Adrenal gland (tissue), 12 donors: ENCODE data around the gene BCL2A1. TPM values are rescaled to one million over a fixed set of nuclear protein-coding genes. Genes with fewer than 3 reads are reported as not detected.

ENCODE experiments used
- DNase-seq, 7 donors: peaks; one replicate each; pipeline ENCODE4 v3.0.0-alpha.2; 2019 to 2020
- H3K27ac ChIP-seq, 5 donors: fragments of 200-600 bp; sonication (generic) in 4 of 5; 1 replicate in 3 of 5; 2 replicates in 2 of 5; pipeline versions ENCODE4 v1.5.1 to v1.8.0; 2016 to 2020; ENCODE audit warnings: mild to moderate bottlenecking in 1 of 5
- H3K27me3 ChIP-seq: fragments of 200-600 bp; 2 replicates; pipeline ENCODE4 v1.8.0; 2021
- H3K36me3 ChIP-seq, 2 donors: fragments of 200-600 bp; replicated peaks in 1 of 2; 1 replicate in 1 of 2; 2 replicates in 1 of 2; pipeline versions ENCODE4 v1.5.1 to v1.8.0; 2018 to 2022
- H3K4me1 ChIP-seq, 2 donors: fragments of 200-600 bp; replicated peaks in 1 of 2; 1 replicate in 1 of 2; 2 replicates in 1 of 2; pipeline versions ENCODE4 v1.5.1 to v1.8.0; 2018 to 2021
- H3K4me3 ChIP-seq, 4 donors: fragments of 200-600 bp; sonication (generic) in 3 of 4; one replicate each; pipeline ENCODE4 v1.5.1; 2016 to 2018
- H3K9me3 ChIP-seq, 3 donors: fragments of 200-600 bp; sonication (generic) in 1 of 3; replicated peaks in 1 of 3; 1 replicate in 2 of 3; 2 replicates in 1 of 3; pipeline versions ENCODE4 v1.5.1 to v1.8.0; 2016 to 2021
- POLR2A ChIP-seq, 2 donors: fragments of 450-650 bp; IDR thresholded peaks; one replicate each; pipeline ENCODE4 v1.6.1; 2017; ENCODE audit warnings: antibody characterized with exemption in 2 of 2, mild to moderate bottlenecking in 2 of 2, moderate library complexity in 1 of 2
- WGBS, 4 donors: extraction: QIAGEN DNeasy Blood & Tissue Kit in 2 of 4; methylation state at CpG; one replicate each; pipeline versions ENCODE4 v1.1.5 to v1.1.7; 2013 to 2017; 5-methylcytosine and 5-hydroxymethylcytosine counted together
- intact Hi-C, 2 donors: fragments of 100-400 bp; cut with DNase I; formaldehyde crosslinking; loops; one replicate each; pipeline versions ENCODE4 v1.14.1 to v1.15.0; 2022 to 2023
- polyA plus RNA-seq, 3 donors: library from polyadenylated mRNA; stranded (reverse); fragments of 200-250 nt in 2 of 3; fragments of 350-450 nt in 1 of 3; fragmentation: Illumina TruSeq in 1 of 3; extraction: RNeasy Lipid Tissue Mini Kit (QIAGEN cat#74804) in 1 of 3; gene quantifications; one replicate each; pipeline ENCODE4 v1.2.3, GENCODE V29; 2013 to 2014
- total RNA-seq, 9 donors: library from RNA; depleted of rRNA in 4 of 9; stranded (reverse); fragments of >200 nt in 4 of 9; fragments of 120-200 nt in 1 of 9; fragmentation: NEBNext Ultra II Directional in 1 of 9; extraction: Animal tissue kit (Norgen Biotek cat#: 25700) in 1 of 9; gene quantifications; one replicate each; pipeline versions ENCODE4 v1.1.0 to v1.2.4, GENCODE V29; 2013 to 2023
- TF ChIP-seq, protein P1 (sequence below), 6 experiments: fragments of 450-650 bp in 4 of 6; fragments of 200-600 bp in 2 of 6; sonication (generic) in 1 of 6; IDR thresholded peaks; 1 replicate in 5 of 6; 2 replicates in 1 of 6; pipeline versions ENCODE4 v1.5.1 to v1.8.0; 2016 to 2021; ENCODE audit warnings: antibody characterized with exemption in 6 of 6, mild to moderate bottlenecking in 2 of 6, moderate library complexity in 1 of 6
- donor health status: healthy with polysubstance abuse.
- donor health status: Bipolar disorder and iron deficiency.
- donor health status: DM: yes; HTN: yes; CAD: no.
- donor health status: DM: no; HTN: no; CAD: no.
- donor health status: DM: no; HTN: no; CAD: no.
- donor health status: DM: yes; HTN: yes; CAD: no.

BCL2A1 gene
- total and polyA plus RNA-seq, 12 donors, result 0.56 to 19.1 (median 1.4) TPM; not detected in 1

GRCh38 chr15:79962178-79962577 lies 8.8 kb downstream of the BCL2A1 start:
- DNase-seq, result no peak
- 84 to 91% (median 88%) methylated on average over 6 of the region's 6 CpGs for WGBS, 4 donors
- intact Hi-C loops, result no loop called here

GRCh38 chr15:79960502-79961212 lies 10.3 kb downstream of the BCL2A1 start:
- WGBS, 4 donors, result 58 to 71% (median 70%) methylated on average over 10 of the region's 10 CpGs
- TF ChIP-seq, protein P1, sequence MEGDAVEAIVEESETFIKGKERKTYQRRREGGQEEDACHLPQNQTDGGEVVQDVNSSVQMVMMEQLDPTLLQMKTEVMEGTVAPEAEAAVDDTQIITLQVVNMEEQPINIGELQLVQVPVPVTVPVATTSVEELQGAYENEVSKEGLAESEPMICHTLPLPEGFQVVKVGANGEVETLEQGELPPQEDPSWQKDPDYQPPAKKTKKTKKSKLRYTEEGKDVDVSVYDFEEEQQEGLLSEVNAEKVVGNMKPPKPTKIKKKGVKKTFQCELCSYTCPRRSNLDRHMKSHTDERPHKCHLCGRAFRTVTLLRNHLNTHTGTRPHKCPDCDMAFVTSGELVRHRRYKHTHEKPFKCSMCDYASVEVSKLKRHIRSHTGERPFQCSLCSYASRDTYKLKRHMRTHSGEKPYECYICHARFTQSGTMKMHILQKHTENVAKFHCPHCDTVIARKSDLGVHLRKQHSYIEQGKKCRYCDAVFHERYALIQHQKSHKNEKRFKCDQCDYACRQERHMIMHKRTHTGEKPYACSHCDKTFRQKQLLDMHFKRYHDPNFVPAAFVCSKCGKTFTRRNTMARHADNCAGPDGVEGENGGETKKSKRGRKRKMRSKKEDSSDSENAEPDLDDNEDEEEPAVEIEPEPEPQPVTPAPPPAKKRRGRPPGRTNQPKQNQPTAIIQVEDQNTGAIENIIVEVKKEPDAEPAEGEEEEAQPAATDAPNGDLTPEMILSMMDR (IDR thresholded peaks at IDR 0.05), result no peak
- no peak for TF ChIP-seq POLR2A (IDR thresholded peaks at IDR 0.05)
- no peak overlapping the region for H3K27ac ChIP-seq
- no peaks in the 10 kb centered on the region for H3K9me3 ChIP-seq
- no peaks in the 10 kb centered on the region for H3K27me3 ChIP-seq
- H3K36me3 ChIP-seq, result no peaks in the 10 kb centered on the region
- no peak overlapping the region for H3K4me3 ChIP-seq
- H3K4me1 ChIP-seq, result no peaks in the 10 kb centered on the region
- no peak for DNase-seq
- intact Hi-C loops, result no loop called here

More at GRCh38 chr15:79962178-79962577, 8.8 kb downstream of the BCL2A1 start:
- H3K9me3 ChIP-seq, result no peaks in the 10 kb centered on the region
- H3K4me3 ChIP-seq, result no peak overlapping the region
- H3K27ac ChIP-seq, result no peak overlapping the region
- TF ChIP-seq, protein P1 (IDR thresholded peaks at IDR 0.05), result no peak
- no peak for TF ChIP-seq POLR2A (IDR thresholded peaks at IDR 0.05)
- no peaks in the 10 kb centered on the region for H3K36me3 ChIP-seq
- H3K4me1 ChIP-seq, result no peaks in the 10 kb centered on the region
- no peaks in the 10 kb centered on the region for H3K27me3 ChIP-seq

GRCh38 chr15:79957741-79958140 lies 13.3 kb downstream of the BCL2A1 start:
- intact Hi-C loops, result no loop called here
- no peaks in the 10 kb centered on the region for H3K36me3 ChIP-seq
- no peak overlapping the region for H3K27ac ChIP-seq
- H3K4me1 ChIP-seq, result no peaks in the 10 kb centered on the region
- H3K4me3 ChIP-seq, result no peak overlapping the region
- no peak for DNase-seq
- TF ChIP-seq POLR2A (IDR thresholded peaks at IDR 0.05), result no peak
- TF ChIP-seq, protein P1 (IDR thresholded peaks at IDR 0.05), result no peak
- H3K27me3 ChIP-seq, result no peaks in the 10 kb centered on the region
- H3K9me3 ChIP-seq, result no peaks in the 10 kb centered on the region

DNA sequence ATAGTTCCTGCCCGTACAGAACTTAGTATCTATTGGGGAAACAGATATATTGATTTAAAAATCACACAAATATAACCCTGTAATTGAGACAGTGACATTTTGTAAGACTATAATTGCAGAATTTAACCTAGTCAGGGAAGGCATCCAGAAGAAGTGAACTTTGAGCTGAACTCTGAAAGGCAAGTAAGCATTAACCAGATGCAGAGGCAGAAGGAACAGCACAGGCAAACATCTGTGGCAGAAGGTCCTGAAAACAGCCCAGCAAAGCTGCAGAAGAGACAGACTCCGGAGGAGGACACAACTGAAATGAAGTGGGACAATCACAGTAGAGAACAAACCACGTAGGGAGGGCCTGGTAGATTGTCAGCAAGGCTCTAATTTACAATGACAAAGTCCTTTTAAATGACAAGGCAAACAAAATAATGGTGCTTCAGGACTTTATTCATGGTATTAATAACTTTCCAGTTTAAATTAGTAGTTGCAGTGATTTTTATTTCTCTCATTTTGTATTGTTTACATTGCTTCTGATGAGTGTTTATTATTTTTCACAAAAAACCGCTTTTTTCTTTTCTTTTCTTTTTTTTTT lies 14.5 kb downstream of the BCL2A1 start:
- Histone ChIP-seq H3K27me3 (no peaks in the 10 kb centered on the region), H3K9me3 (no peaks in the 10 kb centered on the region), H3K4me1 (no peaks in the 10 kb centered on the region), H3K4me3 (no peak overlapping the region), H3K27ac (no peak overlapping the region), H3K36me3 (no peaks in the 10 kb centered on the region)
- intact Hi-C loops, result no loop called here
- WGBS, 4 donors, result 59 to 81% (median 75%) methylated on average over 4 of the region's 4 CpGs
- TF ChIP-seq POLR2A (IDR thresholded peaks at IDR 0.05), result no peak
- TF ChIP-seq, protein P1 (IDR thresholded peaks at IDR 0.05), result no peak
- no peak for DNase-seq
